Adipose tissue (tissue), 3 donors: ENCODE results near the gene LTBR. TPM values are rescaled to one million over a fixed set of nuclear protein-coding genes. Genes with fewer than 3 reads are reported as not detected.

ENCODE experiments used
- H3K27ac ChIP-seq: one replicate; pipeline ENCODE4 v1.5.1; 2013; ENCODE audit warnings: low read depth, low read length
- WGBS, 3 donors: extraction: QIAGEN DNeasy Blood & Tissue Kit; methylation state at CpG; one replicate each; pipeline ENCODE4 v1.1.7; 2013; 5-methylcytosine and 5-hydroxymethylcytosine counted together
- polyA plus RNA-seq, 3 donors: library from polyadenylated mRNA; stranded (reverse); fragments of 200-250 nt; gene quantifications; one replicate each; pipeline ENCODE4 v1.2.3, GENCODE V29; 2013
- donor health status: healthy with polysubstance abuse.
- donor health status: Bipolar disorder and iron deficiency.
- donor health status: healthy.

LTBR gene
- polyA plus RNA-seq, 3 donors, result 53.4 to 132 (median 60.0) TPM

DNA sequence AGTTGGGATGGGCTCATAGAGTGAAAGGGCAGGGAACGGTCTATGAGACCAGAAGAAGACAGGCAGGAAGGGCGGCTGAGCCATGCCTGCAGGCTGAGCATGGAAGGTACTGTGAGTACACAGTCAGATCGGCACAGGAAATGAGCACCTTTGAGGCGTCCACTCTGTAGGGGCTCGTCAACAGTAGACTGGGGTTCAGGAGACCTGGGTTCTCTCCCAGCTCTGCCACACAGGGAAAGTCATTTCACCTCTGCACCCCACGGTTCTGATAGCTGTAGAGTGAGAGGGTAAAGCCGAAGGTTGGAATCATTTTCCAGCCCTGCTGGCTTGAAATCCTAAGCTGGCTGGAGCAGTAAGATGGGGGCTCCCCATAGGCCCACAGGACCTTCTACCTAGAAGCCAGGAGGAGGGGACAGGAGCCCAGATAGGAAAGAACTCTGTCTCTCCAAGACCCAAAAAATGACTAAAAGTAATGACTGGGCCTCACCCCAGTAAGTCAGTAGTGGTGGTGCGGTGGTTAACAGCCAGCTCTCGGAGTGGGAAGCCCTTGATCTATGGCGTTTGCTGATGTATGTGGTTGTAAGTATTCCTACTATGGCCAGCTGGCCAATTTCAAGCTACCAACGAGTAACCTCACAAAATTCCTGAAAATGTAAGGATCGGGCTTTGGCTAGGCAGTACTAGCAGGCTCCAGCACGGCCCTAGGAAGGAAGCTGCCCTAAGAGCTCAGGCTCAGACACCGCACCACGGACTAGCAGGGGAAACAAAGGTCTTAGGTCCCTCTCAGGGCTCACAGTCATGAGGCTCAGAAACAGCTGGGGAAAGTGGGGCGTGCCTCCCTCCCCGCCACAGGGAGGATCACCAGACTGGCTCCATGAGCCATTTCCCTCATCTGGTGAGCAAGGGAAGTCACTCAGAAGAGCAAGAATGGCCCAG lies 50.5 kb downstream of the LTBR start:
- H3K27ac ChIP-seq, result no peak overlapping the region
- WGBS, 3 donors, result 76 to 87% (median 85%) methylated on average over 17 of the region's 17 CpGs

DNA sequence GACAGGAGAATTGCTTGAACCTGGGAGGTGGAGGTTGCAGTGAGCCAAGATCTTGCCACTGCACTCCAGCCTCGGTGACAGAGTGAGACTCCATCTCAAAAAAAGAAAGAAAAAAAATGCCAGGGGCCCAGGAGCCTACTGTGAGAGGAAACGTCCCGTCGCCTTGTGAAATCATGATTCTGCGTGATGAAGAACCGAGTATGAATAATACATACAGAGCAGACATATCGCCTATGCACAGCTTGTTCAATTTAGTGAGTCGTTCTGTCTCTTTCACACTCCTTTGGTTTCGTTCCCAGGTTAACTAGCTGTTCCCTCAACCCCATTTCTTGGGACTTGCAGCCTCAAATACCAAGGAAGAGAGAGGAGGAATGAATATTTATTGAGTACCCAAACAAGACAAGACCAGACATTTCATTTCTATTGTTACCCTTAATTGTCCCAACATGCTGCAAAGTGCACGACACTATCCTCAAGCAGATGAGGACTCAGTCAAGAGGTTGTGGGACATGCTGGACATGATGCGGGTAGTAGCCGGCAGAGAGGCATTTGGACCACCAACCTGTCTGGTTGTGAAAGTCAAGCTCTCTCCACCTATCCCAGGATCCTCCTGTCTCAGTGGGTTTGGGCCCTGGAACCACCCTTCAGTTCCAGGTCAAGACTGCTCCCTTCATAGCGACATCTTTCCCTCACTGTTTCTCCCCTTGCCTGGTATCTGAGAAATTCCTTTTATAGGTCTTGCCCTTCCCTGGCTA lies 52.2 kb downstream of the LTBR start:
- no peak overlapping the region for H3K27ac ChIP-seq
- 81 to 85% (median 84%) methylated on average over 13 of the region's 13 CpGs for WGBS, 3 donors

DNA sequence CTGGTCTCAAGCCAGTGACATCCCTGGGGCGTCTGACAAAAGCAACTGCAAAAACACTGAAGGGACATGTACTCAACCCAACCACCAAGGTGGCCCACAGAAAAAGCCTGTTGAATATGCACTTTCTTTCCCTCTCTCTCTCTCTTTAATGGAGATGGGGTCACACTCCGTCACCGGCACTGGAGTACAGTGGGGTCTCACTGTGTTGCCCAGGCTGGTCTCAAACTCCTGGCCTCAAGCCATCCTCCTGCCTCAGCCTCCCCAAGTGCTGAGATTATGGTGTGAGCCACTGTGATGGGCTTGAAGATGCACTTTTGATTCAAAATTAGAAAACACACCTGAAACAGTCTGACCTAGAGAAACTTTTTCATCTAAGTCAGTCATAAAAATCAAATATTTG lies 53.6 kb downstream of the LTBR start:
- no peak overlapping the region for H3K27ac ChIP-seq
- WGBS, 3 donors, result 84 to 90% (median 86%) methylated on average over 3 of the region's 3 CpGs

DNA sequence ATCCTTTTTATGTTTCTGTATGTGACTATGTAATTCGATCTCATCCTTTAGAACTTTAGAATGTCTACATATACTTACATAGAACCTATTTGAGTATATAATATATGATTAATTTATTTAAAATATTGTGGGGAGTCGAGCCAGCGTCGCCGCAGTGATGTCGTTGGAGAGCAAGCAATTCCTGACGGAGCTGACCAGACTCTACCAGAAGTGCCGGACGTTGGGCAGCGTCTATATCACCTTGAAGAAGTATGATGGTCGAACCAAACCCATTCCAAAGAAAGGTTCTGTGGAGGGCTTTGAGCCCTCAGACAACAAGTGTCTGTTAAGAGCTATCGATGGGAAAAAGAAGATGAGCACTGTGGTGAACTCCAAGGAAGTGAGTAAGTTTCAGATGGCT lies 54.4 kb downstream of the LTBR start:
- WGBS, 3 donors, result 86 to 92% (median 88%) methylated on average over 12 of the region's 12 CpGs
- H3K27ac ChIP-seq, result no peak overlapping the region

DNA sequence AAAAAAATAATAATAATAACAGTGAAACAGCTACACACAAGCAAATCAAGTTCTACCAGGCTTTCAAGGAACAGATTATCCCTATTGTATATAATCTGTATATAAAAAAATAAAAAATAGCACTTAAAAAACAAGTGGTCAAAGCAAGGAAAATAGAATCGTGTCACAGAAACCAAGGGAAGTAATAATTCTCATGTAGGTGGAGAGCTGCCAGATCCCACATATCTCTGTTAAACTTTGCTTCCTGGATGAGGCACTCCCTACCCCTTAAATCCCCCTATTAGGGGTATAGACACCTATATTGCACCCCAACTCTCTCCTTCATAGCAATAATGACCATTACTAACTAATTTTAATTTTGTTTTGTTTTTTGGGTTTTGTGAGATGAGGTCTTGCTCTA lies 56.4 kb downstream of the LTBR start:
- 15 to 48% (median 18%) methylated on average over 1 of the region's 1 CpG for WGBS, 3 donors
- H3K27ac ChIP-seq, result no peak overlapping the region

Other genes with a start within 250 kb of the LTBR start
- gene CD9, start 183.8 kb upstream of the LTBR start, polyA plus RNA-seq, result 10 to 100 TPM; 45.8 to 68.9 (median 58.4) TPM
- 100 to 1,000 TPM in 1 of 3 donors, 1 to 10 TPM in 2; 8.7 to 117 (median 9.8) TPM for gene PLEKHG6, start 73.5 kb upstream of the LTBR start, polyA plus RNA-seq
- gene TNFRSF1A, start 42.1 kb upstream of the LTBR start, polyA plus RNA-seq, result 100 to 1,000 TPM in 1 of 3 donors, 10 to 100 TPM in 2; 46.8 to 238 (median 68.9) TPM
- 10 to 100 TPM in 1 of 3 donors, 1 to 10 TPM in 2; 1.0 to 17.0 (median 5.0) TPM for gene SCNN1A, start 8.6 kb upstream of the LTBR start, polyA plus RNA-seq
- 1 to 10 TPM in 1 of 3 donors, under 1 TPM in 1, not detected in 1; 0.82 to 1.1 TPM for gene CD27, start 60.8 kb downstream of the LTBR start, polyA plus RNA-seq
- gene TAPBPL, start 67.9 kb downstream of the LTBR start, polyA plus RNA-seq, result 10 to 100 TPM in 1 of 3 donors, 1 to 10 TPM in 2; 8.0 to 15.9 (median 8.9) TPM
- gene VAMP1, start 86.5 kb downstream of the LTBR start, polyA plus RNA-seq, result 1 to 10 TPM; 3.3 to 4.7 (median 4.6) TPM
- 100 to 1,000 TPM in 1 of 3 donors, 10 to 100 TPM in 2; 74.8 to 100 (median 94.9) TPM for gene MRPL51, start 109.1 kb downstream of the LTBR start, polyA plus RNA-seq
- gene NCAPD2, start 109.9 kb downstream of the LTBR start, polyA plus RNA-seq, result 1 to 10 TPM; 5.5 to 7.4 (median 7.1) TPM
- gene GAPDH, start 150.4 kb downstream of the LTBR start, polyA plus RNA-seq, result 1,000 to 10,000 TPM in 2 of 3 donors, 100 to 1,000 TPM in 1; 763 to 1,731 (median 1,287) TPM
- gene IFFO1, start 171.9 kb downstream of the LTBR start, polyA plus RNA-seq, result 10 to 100 TPM in 2 of 3 donors, 1 to 10 TPM in 1; 7.3 to 18.7 (median 15.3) TPM
- gene NOP2, start 184.1 kb downstream of the LTBR start, polyA plus RNA-seq, result 10 to 100 TPM; 11.8 to 42.9 (median 22.0) TPM
- 100 to 1,000 TPM in 1 of 3 donors, 10 to 100 TPM in 2; 77.3 to 133 (median 92.3) TPM for gene CHD4, start 223.2 kb downstream of the LTBR start, polyA plus RNA-seq